Sigmoid colon (tissue), 4 donors: ENCODE data around the gene PCSK5.

Source experiments
- CTCF ChIP-seq, 4 experiments: fragments of 450-650 bp in 3 of 4; fragments of 200-600 bp in 1 of 4; IDR thresholded peaks; one replicate each; pipeline ENCODE4 v1.5.1; 2016 to 2019; ENCODE audit warnings: antibody characterized with exemption in 4 of 4, mild to moderate bottlenecking in 3 of 4, moderate library complexity in 2 of 4
- POLR2A ChIP-seq, 2 donors: fragments of 450-650 bp; IDR thresholded peaks; one replicate each; pipeline ENCODE4 v1.6.1; 2016; ENCODE audit warnings: antibody characterized with exemption in 2 of 2, mild to moderate bottlenecking in 2 of 2, moderate library complexity in 2 of 2
- POLR2AphosphoS5 ChIP-seq, 4 donors: sonication (generic); formaldehyde crosslinking; IDR thresholded peaks; one replicate each; pipeline ENCODE4 v1.6.1; 2017; ENCODE audit warnings: antibody characterized with exemption in 4 of 4

GRCh38 chr9:76114144-76114543 lies 223.7 kb downstream of the PCSK5 start:
- no peak for TF ChIP-seq CTCF (IDR thresholded peaks at IDR 0.05)
- TF ChIP-seq POLR2A (IDR thresholded peaks at IDR 0.05), result no peak
- no peak for TF ChIP-seq POLR2AphosphoS5 (IDR thresholded peaks at IDR 0.05)
